GM12878 (cell line): ENCODE results near the gene PLEKHH1. TPM values are rescaled to one million over a fixed set of nuclear protein-coding genes. Genes with fewer than 3 reads are reported as not detected.

Experiments used
- ATAC-seq: fragments of 200-7000 bp; cut with Tn5 transposase; 3 replicates; pipeline ENCODE4 v1.9.1; 2020; ENCODE audit warnings: mild to moderate bottlenecking, moderate library complexity
- BruUV-seq: library from RNA; stranded (reverse); fragments of 400-500 nt; replicated peaks from 2 replicates; lab custom pipeline; 2021; lab: Mats Ljungman, UMichigan
- CTCF ChIA-PET: fragments of 300-600 bp; sonication (Branson Sonifier 250); formaldehyde crosslinking; extraction: SDS; loops from one replicate; lab custom pipeline; 2021; ENCODE audit warnings: inconsistent platforms; lab: Yijun Ruan, JAX
- POLR2A ChIA-PET: fragments of 350-600 bp; formaldehyde crosslinking; extraction: SDS; loops from one replicate; lab custom pipeline; 2021; ENCODE audit warnings: inconsistent platforms; lab: Charles Lee
- RAD21 ChIA-PET: fragments of 300-600 bp; sonication (Branson Sonifier 250); formaldehyde crosslinking; loops from one replicate; lab custom pipeline; 2023; ENCODE audit warnings: antibody characterized with exemption; ENCODE audit not compliant: unreplicated experiment; lab: Charles Lee
- SMC1A ChIA-PET: fragments of 300-600 bp; sonication (Branson Sonifier 250); formaldehyde crosslinking; loops from one replicate; lab custom pipeline; 2023; ENCODE audit not compliant: unreplicated experiment, uncharacterized antibody; lab: Charles Lee
- DNase-seq: peaks from one replicate; pipeline ENCODE4 v3.0.0-alpha.2; 2011; ENCODE audit warnings: low read depth, low spot score
- FAIRE-seq: peaks from 3 replicates; lab custom pipeline; 2011; peaks lifted over from hg19 to GRCh38; lab: Jason Lieb, UNC
- H2AFZ ChIP-seq: 2 replicates; pipeline ENCODE4 v1.6.0; 2011; ENCODE audit warnings: low read depth, low read length, control low read depth; ENCODE audit not compliant: control insufficient read depth
- H3K27ac ChIP-seq: 2 replicates; pipeline ENCODE4 v1.5.1; 2011; ENCODE audit warnings: control low read depth; ENCODE audit not compliant: control insufficient read depth, insufficient read depth
- H3K27me3 ChIP-seq, 2 experiments: replicated peaks in 1 of 2; 2 replicates each; pipeline versions ENCODE4 v1.6.0 to v1.6.1; 2011; ENCODE audit warnings: low read length in 1 of 2; ENCODE audit not compliant: control insufficient read depth in 2 of 2, insufficient read depth in 2 of 2
- H3K36me3 ChIP-seq, 2 experiments: 2 replicates each; pipeline ENCODE4 v1.5.1; 2011; ENCODE audit warnings: low read length in 1 of 2; ENCODE audit not compliant: control insufficient read depth in 2 of 2, insufficient read depth in 2 of 2
- H3K4me1 ChIP-seq: 2 replicates; pipeline ENCODE4 v1.6.1; 2011; ENCODE audit warnings: mild to moderate bottlenecking, low read length, moderate library complexity, mixed read lengths; ENCODE audit not compliant: control insufficient read depth, insufficient read depth
- H3K4me2 ChIP-seq: 2 replicates; pipeline ENCODE4 v1.6.0; 2011; ENCODE audit warnings: control low read depth; ENCODE audit not compliant: control insufficient read depth, insufficient read depth
- H3K4me3 ChIP-seq: fragments of 200-600 bp; sonication (generic); 2 replicates; pipeline ENCODE4 v1.5.1; 2016
- H3K79me2 ChIP-seq: 2 replicates; pipeline ENCODE4 v1.6.0; 2011; ENCODE audit warnings: low read length; ENCODE audit not compliant: control insufficient read depth, insufficient read depth
- H3K9ac ChIP-seq: 2 replicates; pipeline ENCODE4 v1.8.0; 2011; ENCODE audit warnings: low read length, control low read depth, mixed read lengths; ENCODE audit not compliant: control insufficient read depth, insufficient read depth
- H3K9me3 ChIP-seq: replicated peaks from 3 replicates; pipeline ENCODE4 v1.5.1; 2011; ENCODE audit warnings: mild to moderate bottlenecking, low read length; ENCODE audit not compliant: control insufficient read depth, insufficient read depth
- H4K20me1 ChIP-seq: 2 replicates; pipeline ENCODE4 v1.6.0; 2011; ENCODE audit not compliant: control insufficient read depth, insufficient read depth
- CBFB ChIP-seq: IDR thresholded peaks from 2 replicates; pipeline ENCODE4 v1.6.1; 2016; ENCODE audit warnings: antibody characterized with exemption, low read depth
- CREM ChIP-seq: IDR thresholded peaks from 2 replicates; pipeline ENCODE4 v1.6.1; 2014; ENCODE audit warnings: antibody characterized with exemption, low read depth
- ETV6 ChIP-seq, 2 experiments: fragments of 450-650 bp in 1 of 2; IDR thresholded peaks in 1 of 2; conservative IDR thresholded peaks in 1 of 2; 2 replicates each; pipeline ENCODE4 v1.6.1; 2014; ENCODE audit warnings: antibody characterized with exemption in 1 of 2, borderline replicate concordance in 1 of 2, low read depth in 1 of 2, mild to moderate bottlenecking in 1 of 2, moderate library complexity in 1 of 2
- FOS ChIP-seq: IDR thresholded peaks from 3 replicates; pipeline ENCODE4 v1.6.1; 2011; ENCODE audit warnings: borderline replicate concordance; ENCODE audit not compliant: insufficient read length; ENCODE audit errors: extremely low read depth
- FOXM1 ChIP-seq: IDR thresholded peaks from 2 replicates; pipeline ENCODE4 v1.6.1; 2012; ENCODE audit warnings: low read depth, mild to moderate bottlenecking, inconsistent platforms, low read length, moderate library complexity
- HDGF ChIP-seq: fragments of 450-650 bp; IDR thresholded peaks from 2 replicates; pipeline ENCODE4 v1.6.1; 2016; ENCODE audit warnings: antibody characterized with exemption
- IRF4 ChIP-seq: IDR thresholded peaks from 2 replicates; pipeline ENCODE4 v1.6.1; 2011; ENCODE audit warnings: low read depth, low read length
- MEF2A ChIP-seq: IDR thresholded peaks from 2 replicates; pipeline ENCODE4 v1.6.1; 2011; ENCODE audit warnings: low read depth, mild to moderate bottlenecking, low read length, moderate library complexity; ENCODE audit not compliant: insufficient read depth
- MYC ChIP-seq: IDR thresholded peaks from 2 replicates; pipeline ENCODE4 v1.6.1; 2011; ENCODE audit warnings: mild to moderate bottlenecking, low read length, moderate library complexity, inconsistent platforms; ENCODE audit not compliant: insufficient read depth, insufficient replicate concordance, insufficient read length, severe bottlenecking
- NFIC ChIP-seq: IDR thresholded peaks from 2 replicates; pipeline ENCODE4 v1.6.1; 2012; ENCODE audit warnings: low read depth, mild to moderate bottlenecking, inconsistent platforms, low read length, moderate library complexity
- PKNOX1 ChIP-seq: fragments of 450-650 bp; IDR thresholded peaks from 2 replicates; pipeline ENCODE4 v1.6.1; 2016; ENCODE audit warnings: mild to moderate bottlenecking
- SUPT20H ChIP-seq: IDR thresholded peaks from 2 replicates; pipeline ENCODE4 v1.6.1; 2011; ENCODE audit warnings: low read depth, mild to moderate bottlenecking, low read length, moderate library complexity, borderline replicate concordance; ENCODE audit not compliant: control insufficient read depth
- TAF1 ChIP-seq: IDR thresholded peaks from 2 replicates; pipeline ENCODE4 v1.6.1; 2011; ENCODE audit warnings: mild to moderate bottlenecking, low read depth, low read length, borderline replicate concordance
- WGBS: methylation state at CpG from one replicate; pipeline ENCODE4 v1.1.6; 2016; ENCODE audit warnings: low lambda C conversion rate; ENCODE audit not compliant: insufficient replicate concordance, insufficient coverage; ENCODE audit errors: missing lambda C conversion rate; 5-methylcytosine and 5-hydroxymethylcytosine counted together
- in situ Hi-C: fragments of 300-500 bp; cut with MboI; formaldehyde crosslinking; loops from 9 replicates; pipeline ENCODE4 v1.14.3; 2018; ENCODE audit warnings: mixed read lengths
- intact Hi-C: fragments of 100-400 bp; cut with micrococcal nuclease; formaldehyde crosslinking; loops from one replicate; pipeline ENCODE4 v1.14.2; 2022; ENCODE audit not compliant: unreplicated experiment
- polyA plus RNA-seq, 11 experiments: library from polyadenylated mRNA; depleted of rRNA in 4 of 11; unstranded in 6 of 11; stranded (reverse) in 5 of 11; fragments of >200 nt; fragmentation: Nextera tagmentation in 4 of 11; fragmentation: Illumina TruSeq in 1 of 11; extraction: Ambion mirVana in 4 of 11; extraction: Trizol in 1 of 11; gene quantifications; 1 replicate in 1 of 11; 2 replicates in 10 of 11; pipeline versions ENCODE4 v1.2.1 to v1.2.3, GENCODE V29; 2011 to 2016; ENCODE audit warnings: inconsistent platforms in 2 of 11, missing spikeins in 2 of 11, low read depth in 1 of 11
- total RNA-seq, 4 experiments: library from RNA; depleted of rRNA in 3 of 4; stranded (reverse); fragments of >200 nt in 3 of 4; fragmentation: Illumina TruSeq in 1 of 4; extraction: Trizol in 1 of 4; gene quantifications; 2 replicates each; pipeline versions ENCODE4 v1.2.1 to v1.2.3, GENCODE V29; 2013 to 2021

The PLEKHH1 gene
- total and polyA plus RNA-seq, 10 of the 15 experiments (the other 5 are each of a cell fraction or from before 2014, with no cell fraction given) = 0.11 to 0.95 (median 0.41) TPM

DNA sequence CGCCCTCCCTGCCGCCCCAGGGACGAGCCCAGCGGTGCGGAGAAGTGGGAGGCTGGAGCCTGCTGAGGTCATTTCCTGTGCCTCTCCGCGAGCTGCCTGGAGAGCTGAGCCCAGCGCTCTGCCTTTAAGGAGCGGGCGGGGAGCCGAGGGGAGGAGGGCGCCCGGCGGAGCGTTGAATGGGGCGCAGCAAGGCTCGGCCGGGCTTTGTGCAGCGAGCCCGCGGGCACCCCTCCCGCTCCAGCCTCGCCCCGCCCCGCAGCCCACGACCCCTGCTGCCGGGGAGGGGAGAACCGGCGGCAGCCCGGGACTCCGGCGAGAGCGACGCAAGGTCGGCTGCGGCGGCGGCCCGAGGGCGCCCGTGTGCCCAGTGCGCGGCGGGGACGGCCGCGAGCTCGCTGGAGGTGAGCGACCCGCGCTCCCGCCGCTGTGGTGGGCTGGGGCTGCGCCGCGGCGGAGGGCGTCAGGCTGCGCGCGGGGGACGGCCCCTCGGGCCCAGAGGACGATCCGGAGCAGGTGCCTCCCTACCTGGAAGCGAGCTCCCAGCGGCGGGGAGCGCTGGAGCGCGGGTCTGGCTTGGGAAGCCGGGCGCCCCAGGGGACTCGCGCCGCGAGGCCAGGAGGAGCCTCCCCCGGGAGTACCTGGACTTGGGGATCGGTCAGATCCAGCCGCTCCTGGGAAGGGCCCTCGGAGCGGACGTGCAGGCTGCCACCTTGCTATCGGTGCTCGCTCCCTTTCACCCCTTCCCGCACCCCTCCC, at the start of gene PLEKHH1 (continued):
- TF ChIP-seq FOXM1 (no peak), FOS (no peak), NFIC (no peak), MYC (no peak), CREM (no peak), ETV6 (conservative IDR thresholded peaks at IDR 0.05 in 1 of 2, IDR thresholded peaks at IDR 0.05 in 1 of 2; ENCODE audit: borderline replicate concordance in 1 of 2, low read depth in 1 of 2) (no peak), HDGF (no peak), TAF1 (no peak), SUPT20H (no peak)
- TF ChIP-seq, all 136 proteins: peak for 8

GRCh38 chr14:67483579-67484285, 49.4 kb upstream of the PLEKHH1 start:
- 89% methylated on average over 8 of the region's 8 CpGs for WGBS

More at GRCh38 chr14:67483579-67484285, 49.4 kb upstream of the PLEKHH1 start:
- Histone ChIP-seq H3K36me3 (no peaks in the 10 kb centered on the region), H3K9ac (no peak overlapping the region), H3K4me1 (peaks cover 31% of the 10 kb centered on the region), H3K27ac (no peak overlapping the region), H4K20me1 (no peaks in the 10 kb centered on the region), H3K79me2 (no peaks in the 10 kb centered on the region), H2AFZ (no peak overlapping the region), H3K27me3 (no peaks in the 10 kb centered on the region), H3K9me3 (peaks cover 4% of the 10 kb centered on the region; the same call in 2 of the 3 replicates), H3K4me2 (peak overlapping the region; percentile 21; the same call in 1 of the 2 replicates), H3K4me3 (no peak overlapping the region)
- ATAC-seq (no peak), DNase-seq (no peak), FAIRE-seq (no peak)
- intact Hi-C loops = no loop called here
- ChIA-PET POLR2A (no interaction called here), SMC1A (interaction anchor here (1.0 kb wide), 1 partner anchor 88 kb away, joined by 4 read pairs; no protein-coding TSS in a partner anchor), RAD21 (no interaction called here), CTCF (no interaction called here)
- in situ Hi-C loops = no loop called here
- BruUV-seq = no TSS peak
- TF ChIP-seq MEF2A (peak; percentile 22; the same call in 1 of the 2 replicates), PKNOX1 (peak; percentile 88), CBFB (no peak), IRF4 (no peak)
